HepG2 (cell line): Measurements from ENCODE around the gene TEKTIP1. TPM values are rescaled to one million over a fixed set of nuclear protein-coding genes. Genes with fewer than 3 reads are reported as not detected.

Experiments
- CBFB ChIP-seq: sonication (generic); formaldehyde crosslinking; IDR thresholded peaks from 2 replicates; pipeline ENCODE4 v1.4.0; 2020; ENCODE audit warnings: missing genetic modification reagents
- HDAC1 ChIP-seq: sonication (generic); formaldehyde crosslinking; IDR thresholded peaks from 2 replicates; pipeline ENCODE4 v1.5.1; 2020; ENCODE audit warnings: mild to moderate bottlenecking, missing genetic modification reagents
- HNRNPLL ChIP-seq: fragments of 200-400 bp; formaldehyde crosslinking; IDR thresholded peaks from 2 replicates; pipeline ENCODE4 v1.6.1; 2017; ENCODE audit warnings: mild to moderate bottlenecking, low read depth, low read length; ENCODE audit not compliant: poor library complexity, severe bottlenecking
- MAZ ChIP-seq, 2 experiments: sonication (generic) in 1 of 2; formaldehyde crosslinking in 1 of 2; IDR thresholded peaks; 2 replicates each; pipeline versions ENCODE4 v1.5.0 to v1.6.1; 2012 to 2020; ENCODE audit warnings: low read depth in 2 of 2, mild to moderate bottlenecking in 2 of 2, borderline replicate concordance in 1 of 2, improper control_type of control experiment in 1 of 2, low read length in 1 of 2, missing genetic modification reagents in 1 of 2, moderate library complexity in 1 of 2
- MXI1 ChIP-seq: IDR thresholded peaks from 3 replicates; pipeline ENCODE4 v1.6.1; 2012; ENCODE audit warnings: low read depth, low read length, inconsistent platforms, borderline replicate concordance
- NFYC ChIP-seq: IDR thresholded peaks from 2 replicates; pipeline ENCODE4 v1.6.1; 2016; ENCODE audit warnings: missing genetic modification reagents, missing compliant biosample characterization
- RFX5 ChIP-seq: IDR thresholded peaks from 2 replicates; pipeline ENCODE4 v1.6.1; 2011; ENCODE audit warnings: low read depth, low read length, improper control_type of control experiment
- SP5 ChIP-seq: IDR thresholded peaks from 2 replicates; pipeline ENCODE4 v1.6.1; 2016; ENCODE audit warnings: low read depth, borderline replicate concordance
- THAP11 ChIP-seq: IDR thresholded peaks from 2 replicates; pipeline ENCODE4 v1.6.1; 2016; ENCODE audit warnings: missing biosample characterization, missing genetic modification reagents
- U2AF2 ChIP-seq: fragments of 200-400 bp; formaldehyde crosslinking; IDR thresholded peaks from 2 replicates; pipeline ENCODE4 v1.6.1; 2017; ENCODE audit warnings: low read depth, mild to moderate bottlenecking, low read length
- ZNF546 ChIP-seq: sonication (generic); formaldehyde crosslinking; conservative IDR thresholded peaks from 2 replicates; pipeline ENCODE4 v1.8.1; 2023; ENCODE audit warnings: mild to moderate bottlenecking, missing genetic modification reagents
- ZNF558 ChIP-seq: sonication (generic); formaldehyde crosslinking; IDR thresholded peaks from 2 replicates; pipeline ENCODE4 v1.9.0; 2022; ENCODE audit warnings: mild to moderate bottlenecking, missing genetic modification reagents, borderline replicate concordance
- ZNF572 ChIP-seq: sonication (generic); formaldehyde crosslinking; IDR thresholded peaks from 2 replicates; pipeline ENCODE4 v1.5.1; 2020; ENCODE audit warnings: mild to moderate bottlenecking, missing genetic modification reagents
- ZNF781 ChIP-seq: sonication (generic); formaldehyde crosslinking; IDR thresholded peaks from 2 replicates; pipeline ENCODE4 v1.5.1; 2020; ENCODE audit warnings: borderline replicate concordance, mild to moderate bottlenecking, missing genetic modification reagents; ENCODE audit errors: not compliant biosample characterization
- polyA plus RNA-seq, 8 experiments: library from polyadenylated mRNA; depleted of rRNA in 3 of 8; stranded (reverse) in 7 of 8; unstranded in 1 of 8; fragments of >200 nt; fragmentation: Illumina TruSeq in 4 of 8; extraction: Trizol in 4 of 8; gene quantifications; 2 replicates each; pipeline versions ENCODE4 v1.2.1 to v1.2.3, GENCODE V29; 2011 to 2016; ENCODE audit warnings: low read depth in 4 of 8, missing spikeins in 1 of 8, mixed read lengths in 1 of 8; ENCODE audit not compliant: insufficient read depth in 1 of 8
- total RNA-seq, 5 experiments: library from RNA; depleted of rRNA; stranded (reverse); fragments of >200 nt; fragmentation: Illumina TruSeq; extraction: Trizol; gene quantifications; 2 replicates each; pipeline ENCODE4 v1.2.3, GENCODE V29; 2016; ENCODE audit warnings: low read depth in 1 of 5
- TF ChIP-seq, protein P1 (sequence below): sonication (generic); formaldehyde crosslinking; IDR thresholded peaks from 2 replicates; pipeline ENCODE4 v1.5.0; 2020; ENCODE audit warnings: mild to moderate bottlenecking, missing genetic modification reagents, borderline replicate concordance
- TF ChIP-seq, protein P2 (sequence below): sonication (generic); formaldehyde crosslinking; IDR thresholded peaks from 2 replicates; pipeline ENCODE4 v1.5.0; 2020; ENCODE audit warnings: mild to moderate bottlenecking, missing genetic modification reagents
- TF ChIP-seq, protein P3 (sequence below): IDR thresholded peaks from 2 replicates; pipeline ENCODE4 v1.6.1; 2016; ENCODE audit warnings: missing genetic modification reagents, missing compliant biosample characterization
- TF ChIP-seq, protein P4 (sequence below): sonication (generic); formaldehyde crosslinking; IDR thresholded peaks from 2 replicates; pipeline ENCODE4 v1.4.0; 2020; ENCODE audit warnings: missing genetic modification reagents

The TEKTIP1 gene
- total and polyA plus RNA-seq, 2 of the 13 experiments (the other 11 are each of a cell fraction or from before 2014, with no cell fraction given) = not detected

DNA sequence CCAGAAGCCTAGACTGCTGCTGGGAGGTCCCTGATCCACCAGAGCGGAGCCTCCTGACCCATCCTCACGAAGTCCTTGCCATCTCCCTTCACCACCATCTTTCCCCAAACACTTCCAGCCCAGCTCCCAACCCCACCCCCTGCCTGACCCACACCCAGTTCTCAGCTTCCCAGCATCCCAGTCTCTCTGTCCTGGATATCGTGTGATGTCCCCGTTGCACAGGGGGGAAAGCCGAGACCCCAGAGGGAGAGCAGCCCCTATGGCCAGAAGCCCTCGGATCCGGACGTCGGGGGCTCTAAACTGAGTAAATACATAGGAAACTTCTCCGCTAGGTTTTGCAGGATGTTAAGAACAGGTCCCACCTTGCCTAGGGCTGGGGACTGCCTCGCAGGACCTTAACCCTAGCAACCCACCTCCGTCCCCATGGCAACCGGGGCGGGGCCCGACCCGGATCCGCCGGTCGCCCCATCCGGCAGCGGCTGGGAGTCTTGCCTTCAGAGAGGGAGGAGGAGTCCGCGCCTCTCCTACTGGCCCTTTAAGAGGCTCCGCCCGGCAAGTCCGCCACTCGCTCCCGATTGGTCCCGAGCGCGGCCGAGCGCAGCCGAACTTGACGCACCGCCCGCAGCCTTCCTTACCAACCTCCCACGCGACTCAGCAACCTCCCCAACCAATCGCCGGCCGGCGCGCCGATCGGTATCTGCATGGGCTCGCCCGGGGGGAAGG is 33.3 kb downstream of the TEKTIP1 start (continued):
- TF ChIP-seq RFX5 (peak; percentile 80), HNRNPLL (peak; percentile 98), ZNF546 (no peak), HDAC1 (0 out of 2 replicates have a peak, but pooled peaks have one; percentile 18), MAZ (IDR thresholded peaks at IDR 0.05; ENCODE audit: borderline replicate concordance, low read depth, low read length) (peak; percentile 63), MAZ (CRISPR knock-in tag; IDR thresholded peaks at IDR 0.05; ENCODE audit: low read depth) (peak; percentile 33; the same call in 1 of the 2 replicates), CBFB (0 out of 2 replicates have a peak, but pooled peaks have one; percentile 41), THAP11 (CRISPR knock-in tag) (peak; percentile 79), NFYC (CRISPR knock-in tag) (peak; percentile 89), ZNF572 (CRISPR knock-in tag) (0 out of 2 replicates have a peak, but pooled peaks have one; percentile 23), U2AF2 (peak; percentile 88), ZNF781 (CRISPR knock-in tag) (peak; percentile 30), MXI1 (peak; percentile 92; the same call in 1 of the 3 replicates), SP5 (CRISPR knock-in tag) (peak; percentile 64; the same call in 1 of the 2 replicates), ZNF558 (CRISPR knock-in tag) (no peak)
- TF ChIP-seq, protein P1, sequence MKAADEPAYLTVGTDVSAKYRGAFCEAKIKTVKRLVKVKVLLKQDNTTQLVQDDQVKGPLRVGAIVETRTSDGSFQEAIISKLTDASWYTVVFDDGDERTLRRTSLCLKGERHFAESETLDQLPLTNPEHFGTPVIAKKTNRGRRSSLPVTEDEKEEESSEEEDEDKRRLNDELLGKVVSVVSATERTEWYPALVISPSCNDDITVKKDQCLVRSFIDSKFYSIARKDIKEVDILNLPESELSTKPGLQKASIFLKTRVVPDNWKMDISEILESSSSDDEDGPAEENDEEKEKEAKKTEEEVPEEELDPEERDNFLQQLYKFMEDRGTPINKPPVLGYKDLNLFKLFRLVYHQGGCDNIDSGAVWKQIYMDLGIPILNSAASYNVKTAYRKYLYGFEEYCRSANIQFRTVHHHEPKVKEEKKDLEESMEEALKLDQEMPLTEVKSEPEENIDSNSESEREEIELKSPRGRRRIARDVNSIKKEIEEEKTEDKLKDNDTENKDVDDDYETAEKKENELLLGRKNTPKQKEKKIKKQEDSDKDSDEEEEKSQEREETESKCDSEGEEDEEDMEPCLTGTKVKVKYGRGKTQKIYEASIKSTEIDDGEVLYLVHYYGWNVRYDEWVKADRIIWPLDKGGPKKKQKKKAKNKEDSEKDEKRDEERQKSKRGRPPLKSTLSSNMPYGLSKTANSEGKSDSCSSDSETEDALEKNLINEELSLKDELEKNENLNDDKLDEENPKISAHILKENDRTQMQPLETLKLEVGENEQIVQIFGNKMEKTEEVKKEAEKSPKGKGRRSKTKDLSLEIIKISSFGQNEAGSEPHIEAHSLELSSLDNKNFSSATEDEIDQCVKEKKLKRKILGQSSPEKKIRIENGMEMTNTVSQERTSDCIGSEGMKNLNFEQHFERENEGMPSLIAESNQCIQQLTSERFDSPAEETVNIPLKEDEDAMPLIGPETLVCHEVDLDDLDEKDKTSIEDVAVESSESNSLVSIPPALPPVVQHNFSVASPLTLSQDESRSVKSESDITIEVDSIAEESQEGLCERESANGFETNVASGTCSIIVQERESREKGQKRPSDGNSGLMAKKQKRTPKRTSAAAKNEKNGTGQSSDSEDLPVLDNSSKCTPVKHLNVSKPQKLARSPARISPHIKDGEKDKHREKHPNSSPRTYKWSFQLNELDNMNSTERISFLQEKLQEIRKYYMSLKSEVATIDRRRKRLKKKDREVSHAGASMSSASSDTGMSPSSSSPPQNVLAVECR = peak; percentile 56; the same call in 1 of the 2 replicates
- TF ChIP-seq, protein P2, sequence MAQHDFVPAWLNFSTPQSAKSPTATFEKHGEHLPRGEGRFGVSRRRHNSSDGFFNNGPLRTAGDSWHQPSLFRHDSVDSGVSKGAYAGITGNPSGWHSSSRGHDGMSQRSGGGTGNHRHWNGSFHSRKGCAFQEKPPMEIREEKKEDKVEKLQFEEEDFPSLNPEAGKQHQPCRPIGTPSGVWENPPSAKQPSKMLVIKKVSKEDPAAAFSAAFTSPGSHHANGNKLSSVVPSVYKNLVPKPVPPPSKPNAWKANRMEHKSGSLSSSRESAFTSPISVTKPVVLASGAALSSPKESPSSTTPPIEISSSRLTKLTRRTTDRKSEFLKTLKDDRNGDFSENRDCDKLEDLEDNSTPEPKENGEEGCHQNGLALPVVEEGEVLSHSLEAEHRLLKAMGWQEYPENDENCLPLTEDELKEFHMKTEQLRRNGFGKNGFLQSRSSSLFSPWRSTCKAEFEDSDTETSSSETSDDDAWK (CRISPR knock-in tag) = no peak
- TF ChIP-seq, protein P3, sequence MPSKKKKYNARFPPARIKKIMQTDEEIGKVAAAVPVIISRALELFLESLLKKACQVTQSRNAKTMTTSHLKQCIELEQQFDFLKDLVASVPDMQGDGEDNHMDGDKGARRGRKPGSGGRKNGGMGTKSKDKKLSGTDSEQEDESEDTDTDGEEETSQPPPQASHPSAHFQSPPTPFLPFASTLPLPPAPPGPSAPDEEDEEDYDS = peak; percentile 35; the same call in 1 of the 2 replicates
- TF ChIP-seq, protein P4, sequence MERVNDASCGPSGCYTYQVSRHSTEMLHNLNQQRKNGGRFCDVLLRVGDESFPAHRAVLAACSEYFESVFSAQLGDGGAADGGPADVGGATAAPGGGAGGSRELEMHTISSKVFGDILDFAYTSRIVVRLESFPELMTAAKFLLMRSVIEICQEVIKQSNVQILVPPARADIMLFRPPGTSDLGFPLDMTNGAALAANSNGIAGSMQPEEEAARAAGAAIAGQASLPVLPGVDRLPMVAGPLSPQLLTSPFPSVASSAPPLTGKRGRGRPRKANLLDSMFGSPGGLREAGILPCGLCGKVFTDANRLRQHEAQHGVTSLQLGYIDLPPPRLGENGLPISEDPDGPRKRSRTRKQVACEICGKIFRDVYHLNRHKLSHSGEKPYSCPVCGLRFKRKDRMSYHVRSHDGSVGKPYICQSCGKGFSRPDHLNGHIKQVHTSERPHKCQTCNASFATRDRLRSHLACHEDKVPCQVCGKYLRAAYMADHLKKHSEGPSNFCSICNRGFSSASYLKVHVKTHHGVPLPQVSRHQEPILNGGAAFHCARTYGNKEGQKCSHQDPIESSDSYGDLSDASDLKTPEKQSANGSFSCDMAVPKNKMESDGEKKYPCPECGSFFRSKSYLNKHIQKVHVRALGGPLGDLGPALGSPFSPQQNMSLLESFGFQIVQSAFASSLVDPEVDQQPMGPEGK (CRISPR knock-in tag) = peak; percentile 60
